ENCODE measurements around the gene SETD2. TPM values are rescaled to one million over a fixed set of nuclear protein-coding genes. Genes with fewer than 3 reads are reported as not detected.

Gene SETD2
- polyA plus RNA-seq, 3 donors: 3.1 to 22.4 (median 7.5) TPM

DNA sequence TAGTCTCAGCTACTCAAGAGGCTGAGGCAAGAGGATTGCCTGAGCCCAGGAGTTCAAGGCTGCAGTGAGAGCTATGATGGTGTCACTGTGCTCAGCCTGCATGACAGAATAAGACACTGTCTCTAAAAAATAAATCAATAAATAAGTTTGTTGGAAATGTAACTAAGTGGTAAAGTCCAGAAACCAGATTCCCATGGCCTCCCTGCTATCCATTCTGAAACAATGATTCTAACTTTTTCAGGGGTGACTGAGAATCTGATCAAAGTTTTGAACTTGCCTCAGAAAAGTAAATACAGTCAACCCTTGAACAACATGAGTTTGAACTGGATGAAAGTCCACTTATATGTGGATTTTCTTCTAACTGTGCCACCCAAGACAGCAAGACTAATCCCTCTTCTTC is 98.2 kb downstream of the SETD2 start:
- Histone ChIP-seq H3K4me2 (replicated peaks; ENCODE audit: extremely low read depth, low read length, poor library complexity, severe bottlenecking) (no peak overlapping the region), H3K36me3 (replicated peaks in 1 of 2; ENCODE audit: control insufficient read depth in 1 of 2, insufficient read depth in 2 of 2, low read length in 2 of 2) (peaks cover 61 to 96% of the 10 kb centered on the region in 2 donors), H3K4me1 (ENCODE audit: control insufficient read depth in 1 of 2, insufficient read depth in 2 of 2, low read length in 2 of 2) (no peaks in the 10 kb centered on the region), H2AFZ (ENCODE audit: insufficient read depth, low read depth, low read length, poor library complexity, severe bottlenecking) (no peak overlapping the region), H4K20me1 (ENCODE audit: insufficient read depth, low read length) (peaks cover 56% of the 10 kb centered on the region), H3K27me3 (ENCODE audit: control insufficient read depth in 2 of 2, insufficient read depth in 2 of 2, low read length in 2 of 2) (no peaks in the 10 kb centered on the region), H3K4me3 (replicated peaks in 1 of 3; ENCODE audit: low read depth in 2 of 3, low read length in 3 of 3) (no peak overlapping the region), H3K9me3 (replicated peaks in 1 of 2; ENCODE audit: control insufficient read depth in 1 of 2, insufficient read depth in 1 of 2, low read length in 2 of 2) (no peaks in the 10 kb centered on the region), H3K27ac (ENCODE audit: low read depth in 1 of 2, low read length in 2 of 2) (no peak overlapping the region), H3K9ac (ENCODE audit: insufficient read depth, low read length, poor library complexity, severe bottlenecking) (no peak overlapping the region), H3K79me2 (ENCODE audit: insufficient read depth, low read length) (peaks cover 27% of the 10 kb centered on the region)
- H3K4me1 Mint-ChIP-seq: no peaks in the 10 kb centered on the region
- H3K9me3 Mint-ChIP-seq: no peaks in the 10 kb centered on the region
- no peak overlapping the region for H3K27ac Mint-ChIP-seq
- no peak for DNase-seq
- intact Hi-C loops (cut with micrococcal nuclease): no loop called here
- H3K4me3 Mint-ChIP-seq: no peak overlapping the region
- H3K27me3 Mint-ChIP-seq (ENCODE audit: low read depth in 3 of 3): no peaks in the 10 kb centered on the region
- H3K36me3 Mint-ChIP-seq: peaks cover 55 to 81% of the 10 kb centered on the region in 2 donors
- no peak for TF ChIP-seq CTCF (IDR thresholded peaks at IDR 0.05)

- no peak overlapping the region for H3K9ac ChIP-seq (ENCODE audit: insufficient read depth, low read length, poor library complexity, severe bottlenecking)
- peaks cover 55 to 82% of the 10 kb centered on the region in 2 donors for H3K36me3 Mint-ChIP-seq
- H3K27ac ChIP-seq (ENCODE audit: low read depth in 1 of 2, low read length in 2 of 2): no peak overlapping the region
- DNase-seq: no peak
- intact Hi-C loops (cut with micrococcal nuclease): no loop called here
- H4K20me1 ChIP-seq (ENCODE audit: insufficient read depth, low read length): peaks cover 56% of the 10 kb centered on the region
- no peaks in the 10 kb centered on the region for H3K9me3 ChIP-seq (replicated peaks in 1 of 2; ENCODE audit: control insufficient read depth in 1 of 2, insufficient read depth in 1 of 2, low read length in 2 of 2)
- peaks cover 25% of the 10 kb centered on the region for H3K79me2 ChIP-seq (ENCODE audit: insufficient read depth, low read length)
- no peaks in the 10 kb centered on the region for H3K27me3 Mint-ChIP-seq (ENCODE audit: low read depth in 3 of 3)
- no peak overlapping the region for H2AFZ ChIP-seq (ENCODE audit: insufficient read depth, low read depth, low read length, poor library complexity, severe bottlenecking)
- no peaks in the 10 kb centered on the region for H3K4me1 Mint-ChIP-seq
- H3K4me1 ChIP-seq (ENCODE audit: control insufficient read depth in 1 of 2, insufficient read depth in 2 of 2, low read length in 2 of 2): no peaks in the 10 kb centered on the region
- H3K4me3 ChIP-seq (replicated peaks in 1 of 3; ENCODE audit: low read depth in 2 of 3, low read length in 3 of 3): no peak overlapping the region
- no peak overlapping the region for H3K4me3 Mint-ChIP-seq
- no peaks in the 10 kb centered on the region for H3K27me3 ChIP-seq (ENCODE audit: control insufficient read depth in 2 of 2, insufficient read depth in 2 of 2, low read length in 2 of 2)
- H3K9me3 Mint-ChIP-seq: no peaks in the 10 kb centered on the region
- TF ChIP-seq CTCF (IDR thresholded peaks at IDR 0.05): no peak
- WGBS (ENCODE audit: insufficient coverage): no CpG with 5 or more reads among the region's 1 CpG
- H3K4me2 ChIP-seq (replicated peaks; ENCODE audit: extremely low read depth, low read length, poor library complexity, severe bottlenecking): no peak overlapping the region
- H3K36me3 ChIP-seq (replicated peaks in 1 of 2; ENCODE audit: control insufficient read depth in 1 of 2, insufficient read depth in 2 of 2, low read length in 2 of 2): peaks cover 64 to 96% of the 10 kb centered on the region in 2 donors
- H3K27ac Mint-ChIP-seq: peak overlapping the region in 2 of 7 donors; percentile 14 to 52
Observed at GRCh38 chr3:47065058-47065457, 98.9 kb downstream of the SETD2 start.
